K562 (cell line): Measurements from ENCODE around the gene ARMS2. TPM values are rescaled to one million over a fixed set of nuclear protein-coding genes. Genes with fewer than 3 reads are reported as not detected.

Experiments used
- ATAC-seq: fragments of 200-7000 bp; cut with Tn5 transposase; 3 replicates; pipeline ENCODE4 v1.9.1; 2020; ENCODE audit warnings: moderate library complexity
- BruUV-seq: library from RNA; stranded (reverse); fragments of 400-500 nt; replicated peaks from 2 replicates; lab custom pipeline; 2021; lab: Mats Ljungman, UMichigan
- CTCF ChIA-PET: fragments of 300-600 bp; formaldehyde crosslinking; extraction: SDS; loops from one replicate; lab custom pipeline; 2021; ENCODE audit warnings: low intra/inter-chr PET ratio; lab: Yijun Ruan, JAX
- POLR2A ChIA-PET: fragments of 300-600, 350-650 bp; sonication (Branson Sonifier 250); formaldehyde crosslinking; extraction: SDS; loops from one replicate; lab custom pipeline; 2021; ENCODE audit warnings: antibody characterized with exemption, inconsistent platforms; lab: Yijun Ruan, JAX
- DNase-seq, 4 experiments: peaks; one replicate each; pipeline versions ENCODE4 v3.0.0 to v3.0.0-alpha.2; 2011 to 2018; ENCODE audit warnings: low spot score in 3 of 4, mixed read lengths in 3 of 4; ENCODE audit errors: extremely low read depth in 1 of 4
- FAIRE-seq: peaks from 2 replicates; lab custom pipeline; 2011; peaks lifted over from hg19 to GRCh38; lab: Jason Lieb, UNC
- H2AFZ ChIP-seq: 2 replicates; pipeline ENCODE4 v1.6.0; 2011; ENCODE audit warnings: low read depth, low read length, control low read depth, inconsistent platforms
- H3K27ac ChIP-seq: fragments of 200-600 bp; 3 replicates; pipeline ENCODE4 v1.8.0; 2011; ENCODE audit warnings: low read depth, mild to moderate bottlenecking, control low read depth, inconsistent platforms, low read length, moderate library complexity, mixed read lengths; ENCODE audit errors: extremely low read depth
- H3K27me3 ChIP-seq, 2 experiments: fragments of 300-600 bp in 1 of 2; 2 replicates in 1 of 2; 3 replicates in 1 of 2; pipeline versions ENCODE4 v1.6.0 to v1.8.0; 2011; ENCODE audit warnings: inconsistent platforms in 2 of 2, low read length in 2 of 2, mild to moderate bottlenecking in 1 of 2, mixed read lengths in 1 of 2, moderate library complexity in 1 of 2; ENCODE audit not compliant: control insufficient read depth in 2 of 2, insufficient read depth in 2 of 2
- H3K36me3 ChIP-seq: fragments of 300-600 bp; 3 replicates; pipeline ENCODE4 v1.8.0; 2011; ENCODE audit warnings: mild to moderate bottlenecking, low read length, inconsistent platforms; ENCODE audit not compliant: control insufficient read depth, insufficient read depth
- H3K4me1 ChIP-seq, 2 experiments: fragments of 200-600 bp in 1 of 2; replicated peaks in 1 of 2; 2 replicates in 1 of 2; 3 replicates in 1 of 2; pipeline versions ENCODE4 v1.5.1 to v1.8.0; 2011; ENCODE audit warnings: inconsistent platforms in 2 of 2, low read length in 2 of 2, mild to moderate bottlenecking in 1 of 2, mixed read lengths in 1 of 2, moderate library complexity in 1 of 2; ENCODE audit not compliant: control insufficient read depth in 2 of 2, insufficient read depth in 2 of 2
- H3K4me2 ChIP-seq: 2 replicates; pipeline ENCODE4 v1.6.1; 2011; ENCODE audit warnings: low read length, control low read depth, inconsistent platforms, mixed read lengths; ENCODE audit not compliant: insufficient read depth
- H3K4me3 ChIP-seq: fragments of 200-600 bp; sonication (generic), shearing (Covaris generic); 2 replicates; pipeline ENCODE4 v1.5.1; 2016; ENCODE audit warnings: control low read depth, inconsistent platforms
- H3K79me2 ChIP-seq: fragments of 200-600 bp; 3 replicates; pipeline ENCODE4 v1.8.0; 2011; ENCODE audit warnings: low read length, inconsistent platforms; ENCODE audit not compliant: control insufficient read depth, insufficient read depth
- H3K9ac ChIP-seq, 2 experiments: 2 replicates each; pipeline versions ENCODE4 v1.6.0 to v1.6.1; 2011; ENCODE audit warnings: low read depth in 2 of 2, low read length in 2 of 2, control low read depth in 1 of 2, inconsistent platforms in 1 of 2, mild to moderate bottlenecking in 1 of 2, mixed read lengths in 1 of 2; ENCODE audit not compliant: insufficient read depth in 1 of 2
- H3K9me1 ChIP-seq: one replicate; pipeline ENCODE4 v1.6.0; 2011; ENCODE audit warnings: inconsistent platforms, mild to moderate bottlenecking, low read length, moderate library complexity; ENCODE audit not compliant: control insufficient read depth, insufficient read depth
- H3K9me3 ChIP-seq: replicated peaks from 2 replicates; pipeline ENCODE4 v1.5.1; 2011; ENCODE audit warnings: low read depth, low read length, inconsistent platforms; ENCODE audit not compliant: control insufficient read depth, insufficient read depth
- H4K20me1 ChIP-seq: replicated peaks from 2 replicates; pipeline ENCODE4 v1.6.1; 2011; ENCODE audit warnings: low read length, inconsistent platforms, mixed read lengths; ENCODE audit not compliant: control insufficient read depth, insufficient read depth
- BRCA1 ChIP-seq, 2 experiments: fragments of 450-650 bp in 1 of 2; sonication (generic) in 1 of 2; formaldehyde crosslinking in 1 of 2; IDR thresholded peaks; 2 replicates each; pipeline versions ENCODE4 v1.5.0 to v1.6.1; 2017 to 2020; ENCODE audit warnings: mild to moderate bottlenecking in 1 of 2, missing genetic modification reagents in 1 of 2
- CHD4 ChIP-seq: fragments of 200-600 bp; sonication (generic); IDR thresholded peaks from 3 replicates; pipeline ENCODE4 v1.6.1; 2012; ENCODE audit warnings: low read depth, mild to moderate bottlenecking, mixed read lengths, low read length, inconsistent platforms; ENCODE audit not compliant: insufficient read depth, insufficient replicate concordance, poor library complexity, severe bottlenecking
- EP300 ChIP-seq: IDR thresholded peaks from 2 replicates; pipeline ENCODE4 v1.6.1; 2012; ENCODE audit warnings: low read length, improper control_type of control experiment
- FOXJ3 ChIP-seq: sonication (generic); formaldehyde crosslinking; IDR thresholded peaks from 2 replicates; pipeline ENCODE4 v1.4.0; 2020; ENCODE audit warnings: mild to moderate bottlenecking, missing genetic modification reagents
- JUN ChIP-seq, 2 experiments: sonication (generic) in 1 of 2; formaldehyde crosslinking in 1 of 2; IDR thresholded peaks; 2 replicates each; pipeline versions ENCODE4 v1.6.1 to v1.8.0; 2012 to 2022; ENCODE audit warnings: borderline replicate concordance in 2 of 2, mild to moderate bottlenecking in 2 of 2, improper control_type of control experiment in 1 of 2, low read depth in 1 of 2, low read length in 1 of 2, missing genetic modification reagents in 1 of 2
- PTTG1 ChIP-seq: fragments of 450-650 bp; IDR thresholded peaks from 2 replicates; pipeline ENCODE4 v1.6.1; 2016; ENCODE audit warnings: low read depth, mild to moderate bottlenecking, missing genetic modification characterization, missing compliant biosample characterization
- SIN3A ChIP-seq, 2 experiments: fragments of 150-350 bp in 1 of 2; IDR thresholded peaks; 2 replicates each; pipeline ENCODE4 v1.6.1; 2011 to 2016; ENCODE audit warnings: borderline replicate concordance in 2 of 2, low read depth in 2 of 2, low read length in 2 of 2, mild to moderate bottlenecking in 2 of 2, moderate library complexity in 2 of 2; ENCODE audit not compliant: control insufficient read depth in 1 of 2
- TFAM ChIP-seq: fragments of 250-450 bp; sonication (Bioruptor Pico); conservative IDR thresholded peaks from 2 replicates; pipeline ENCODE4 v1.5.0; 2021; ENCODE audit warnings: mild to moderate bottlenecking, moderate library complexity
- TFAP4 ChIP-seq: sonication (generic); formaldehyde crosslinking; IDR thresholded peaks from 2 replicates; pipeline ENCODE4 v1.8.0; 2022; ENCODE audit warnings: missing genetic modification reagents, mild to moderate bottlenecking, moderate library complexity, borderline replicate concordance
- ZKSCAN3 ChIP-seq: fragments of 250-450 bp; sonication (Bioruptor Pico); IDR thresholded peaks from 2 replicates; pipeline ENCODE4 v1.4.0; 2020
- ZNF184 ChIP-seq: sonication (generic); formaldehyde crosslinking; IDR thresholded peaks from 2 replicates; pipeline ENCODE4 v1.5.0; 2020; ENCODE audit warnings: missing genetic modification reagents
- ZNF77 ChIP-seq: fragments of 250-450 bp; sonication (Bioruptor Pico); IDR thresholded peaks from 2 replicates; pipeline ENCODE4 v1.5.0; 2020
- WGBS: fragments of 100-300 bp; shearing (Covaris generic); methylation state at CpG from one replicate; pipeline ENCODE4 v1.1.6; 2016; ENCODE audit warnings: low coverage, mixed read lengths; ENCODE audit not compliant: insufficient coverage; ENCODE audit errors: missing lambda C conversion rate; 5-methylcytosine and 5-hydroxymethylcytosine counted together
- in situ Hi-C: fragments of 300-500 bp; cut with MboI; formaldehyde crosslinking; loops from 4 replicates; pipeline ENCODE4 v1.15.0; 2018; ENCODE audit warnings: inconsistent platforms, mixed read lengths
- intact Hi-C: fragments of 100-400 bp; cut with micrococcal nuclease; formaldehyde crosslinking; loops from 2 replicates; pipeline ENCODE4 v1.14.2; 2022
- polyA plus RNA-seq, 8 experiments: library from polyadenylated mRNA; depleted of rRNA in 4 of 8; stranded (reverse) in 5 of 8; unstranded in 3 of 8; fragments of >200 nt; fragmentation: Nextera tagmentation in 2 of 8; fragmentation: Illumina TruSeq in 1 of 8; extraction: Ambion mirVana in 2 of 8; extraction: Trizol in 1 of 8; gene quantifications; 2 replicates each; pipeline versions ENCODE4 v1.2.1 to v1.2.3, GENCODE V29; 2011 to 2014; ENCODE audit warnings: inconsistent platforms in 1 of 8, missing spikeins in 1 of 8
- total RNA-seq, 7 experiments: library from RNA; depleted of rRNA in 6 of 7; stranded (reverse); fragments of >200 nt in 6 of 7; fragmentation: Illumina TruSeq in 2 of 7; extraction: Trizol in 2 of 7; gene quantifications; 2 replicates each; pipeline versions ENCODE4 v1.2.1 to v1.2.3, GENCODE V29; 2011 to 2021; ENCODE audit warnings: low replicate concordance in 1 of 7
- TF ChIP-seq, protein P1 (sequence below): fragments of 250-450 bp; sonication (Bioruptor Pico); IDR thresholded peaks from 2 replicates; pipeline ENCODE4 v1.8.0; 2021; ENCODE audit warnings: mild to moderate bottlenecking, moderate library complexity
- TF ChIP-seq, protein P2 (sequence below): sonication (generic); formaldehyde crosslinking; IDR thresholded peaks from 2 replicates; pipeline ENCODE4 v1.8.0; 2022; ENCODE audit warnings: mild to moderate bottlenecking, low read depth, missing genetic modification reagents

ARMS2 gene
- total and polyA plus RNA-seq, 9 of the 15 experiments (the other 6 are each of a cell fraction or from before 2014, with no cell fraction given): not detected

DNA sequence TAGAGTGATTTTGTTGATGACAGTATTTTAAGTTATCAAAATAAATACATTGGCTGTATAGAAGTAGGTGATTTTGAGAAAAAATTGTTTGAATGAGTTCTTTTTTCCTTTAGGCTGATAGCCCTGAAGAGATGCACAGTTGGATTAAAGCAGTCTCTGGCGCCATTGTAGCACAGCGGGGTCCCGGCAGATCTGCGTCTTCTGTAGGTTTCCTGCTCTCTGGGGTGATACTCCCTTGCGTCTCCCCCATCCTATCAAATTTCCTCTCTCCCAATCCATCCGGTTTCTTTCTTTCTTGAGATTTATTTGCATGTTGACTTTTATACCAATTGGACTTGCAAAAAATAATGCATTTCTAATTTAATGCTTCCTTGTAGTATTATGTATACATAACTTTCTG, 27.6 kb upstream of the ARMS2 start (continued):
- TF ChIP-seq SIN3A (IDR thresholded peaks at IDR 0.05; ENCODE audit: borderline replicate concordance in 2 of 2, control insufficient read depth in 1 of 2, low read depth in 2 of 2, low read length in 2 of 2): no peak

GRCh38 chr10:122427280-122427679, 27.2 kb upstream of the ARMS2 start:
- no peaks in the 10 kb centered on the region for H3K9me1 ChIP-seq
- in situ Hi-C loops: loop anchor here (25.0 kb wide), 1 partner anchor 290 kb away; no protein-coding TSS in a partner anchor
- CTCF ChIA-PET: no interaction called here

More at GRCh38 chr10:122427280-122427679, 27.2 kb upstream of the ARMS2 start:
- H3K4me3 ChIP-seq: no peak overlapping the region
- no peak overlapping the region for H3K27ac ChIP-seq
- DNase-seq (no peak), ATAC-seq (no peak), FAIRE-seq (no peak)
- no peaks in the 10 kb centered on the region for H3K36me3 ChIP-seq
- no peaks in the 10 kb centered on the region for H3K4me1 ChIP-seq
- no peak overlapping the region for H2AFZ ChIP-seq
- intact Hi-C loops: no loop called here
- no peak overlapping the region for H3K4me2 ChIP-seq
- peaks cover 0 to 6% of the 10 kb centered on the region in 2 experiments; a peak in 2 of 5 replicates for H3K27me3 ChIP-seq
- POLR2A ChIA-PET: no interaction called here
- no peaks in the 10 kb centered on the region for H3K9me3 ChIP-seq
- 3% methylated on average over 2 of the region's 2 CpGs for WGBS
- no TSS peak for BruUV-seq
- H4K20me1 ChIP-seq: no peaks in the 10 kb centered on the region
- H3K79me2 ChIP-seq: no peaks in the 10 kb centered on the region
- H3K9ac ChIP-seq: no peak overlapping the region
- TF ChIP-seq TFAP4 (CRISPR knock-in tag) (no peak), BRCA1 (IDR thresholded peaks at IDR 0.05) (no peak), BRCA1 (CRISPR knock-in tag; IDR thresholded peaks at IDR 0.05) (no peak), TFAM (CRISPR knock-in tag) (no peak), ZKSCAN3 (CRISPR knock-in tag) (no peak), EP300 (no peak), PTTG1 (no peak), ZNF77 (CRISPR knock-in tag) (no peak), FOXJ3 (CRISPR knock-in tag) (no peak), ZNF184 (no peak), CHD4 (no peak), JUN (IDR thresholded peaks at IDR 0.05; ENCODE audit: borderline replicate concordance, low read depth, low read length) (no peak), JUN (CRISPR knock-in tag; IDR thresholded peaks at IDR 0.05; ENCODE audit: borderline replicate concordance) (no peak)
- TF ChIP-seq, protein P1, sequence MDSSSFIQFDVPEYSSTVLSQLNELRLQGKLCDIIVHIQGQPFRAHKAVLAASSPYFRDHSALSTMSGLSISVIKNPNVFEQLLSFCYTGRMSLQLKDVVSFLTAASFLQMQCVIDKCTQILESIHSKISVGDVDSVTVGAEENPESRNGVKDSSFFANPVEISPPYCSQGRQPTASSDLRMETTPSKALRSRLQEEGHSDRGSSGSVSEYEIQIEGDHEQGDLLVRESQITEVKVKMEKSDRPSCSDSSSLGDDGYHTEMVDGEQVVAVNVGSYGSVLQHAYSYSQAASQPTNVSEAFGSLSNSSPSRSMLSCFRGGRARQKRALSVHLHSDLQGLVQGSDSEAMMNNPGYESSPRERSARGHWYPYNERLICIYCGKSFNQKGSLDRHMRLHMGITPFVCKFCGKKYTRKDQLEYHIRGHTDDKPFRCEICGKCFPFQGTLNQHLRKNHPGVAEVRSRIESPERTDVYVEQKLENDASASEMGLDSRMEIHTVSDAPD (CRISPR knock-in tag): no peak
- TF ChIP-seq, protein P2, sequence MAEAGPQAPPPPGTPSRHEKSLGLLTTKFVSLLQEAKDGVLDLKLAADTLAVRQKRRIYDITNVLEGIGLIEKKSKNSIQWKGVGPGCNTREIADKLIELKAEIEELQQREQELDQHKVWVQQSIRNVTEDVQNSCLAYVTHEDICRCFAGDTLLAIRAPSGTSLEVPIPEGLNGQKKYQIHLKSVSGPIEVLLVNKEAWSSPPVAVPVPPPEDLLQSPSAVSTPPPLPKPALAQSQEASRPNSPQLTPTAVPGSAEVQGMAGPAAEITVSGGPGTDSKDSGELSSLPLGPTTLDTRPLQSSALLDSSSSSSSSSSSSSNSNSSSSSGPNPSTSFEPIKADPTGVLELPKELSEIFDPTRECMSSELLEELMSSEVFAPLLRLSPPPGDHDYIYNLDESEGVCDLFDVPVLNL: no peak
